GM12878 (cell line): ENCODE measurements around the gene GAD2.

Experiments used
- BACH1 ChIP-seq: fragments of 450-650 bp; IDR thresholded peaks from 2 replicates; pipeline ENCODE4 v1.6.1; 2017; ENCODE audit warnings: mild to moderate bottlenecking, borderline replicate concordance
- CREB1 ChIP-seq: IDR thresholded peaks from 2 replicates; pipeline ENCODE4 v1.6.1; 2012; ENCODE audit warnings: low read depth, mild to moderate bottlenecking, inconsistent platforms
- EGR1 ChIP-seq, 2 experiments: IDR thresholded peaks; 1 replicate in 1 of 2; 2 replicates in 1 of 2; pipeline ENCODE4 v1.6.1; 2011 to 2012; ENCODE audit warnings: low read depth in 2 of 2, low read length in 2 of 2, borderline replicate concordance in 1 of 2, mild to moderate bottlenecking in 1 of 2, moderate library complexity in 1 of 2
- EZH2 ChIP-seq: IDR thresholded peaks from 2 replicates; pipeline ENCODE4 v1.6.1; 2012; ENCODE audit warnings: low read depth, mild to moderate bottlenecking, control low read depth, inconsistent platforms, low read length, borderline replicate concordance; ENCODE audit not compliant: control insufficient read depth
- GATAD2B ChIP-seq: fragments of 450-650 bp; conservative IDR thresholded peaks from 2 replicates; pipeline ENCODE4 v1.6.1; 2017; ENCODE audit warnings: low read depth, mild to moderate bottlenecking, moderate library complexity
- JUND ChIP-seq: IDR thresholded peaks from 2 replicates; pipeline ENCODE4 v1.6.1; 2012; ENCODE audit warnings: low read depth, mild to moderate bottlenecking, low read length, improper control_type of control experiment, moderate library complexity
- SUZ12 ChIP-seq: fragments of 200-600 bp; sonication (generic); IDR thresholded peaks from one replicate; pipeline ENCODE4 v1.6.1; 2018; ENCODE audit warnings: antibody characterized with exemption, mild to moderate bottlenecking; ENCODE audit not compliant: unreplicated experiment
- TAF1 ChIP-seq: IDR thresholded peaks from 2 replicates; pipeline ENCODE4 v1.6.1; 2011; ENCODE audit warnings: mild to moderate bottlenecking, low read depth, low read length, borderline replicate concordance
- ZNF217 ChIP-seq: fragments of 450-650 bp; IDR thresholded peaks from 2 replicates; pipeline ENCODE4 v1.6.1; 2017; ENCODE audit warnings: antibody characterized with exemption, mild to moderate bottlenecking
- ZNF384 ChIP-seq: IDR thresholded peaks from 2 replicates; pipeline ENCODE4 v1.6.1; 2012; ENCODE audit warnings: low read depth, mild to moderate bottlenecking, low read length, improper control_type of control experiment, borderline replicate concordance
- TF ChIP-seq, protein P1 (sequence below): fragments of 450-650 bp; IDR thresholded peaks from 2 replicates; pipeline ENCODE4 v1.6.1; 2014; ENCODE audit warnings: mild to moderate bottlenecking
- TF ChIP-seq, protein P2 (sequence below): IDR thresholded peaks from 2 replicates; pipeline ENCODE4 v1.6.1; 2011; ENCODE audit warnings: borderline replicate concordance, low read depth, mild to moderate bottlenecking, moderate library complexity, mixed read lengths, low read length; ENCODE audit not compliant: insufficient read depth; ENCODE audit errors: extremely low read length
- TF ChIP-seq, protein P3 (sequence below): IDR thresholded peaks from 2 replicates; pipeline ENCODE4 v1.6.1; 2012; ENCODE audit warnings: low read length, inconsistent platforms
- TF ChIP-seq, protein P4 (sequence below), 3 experiments: IDR thresholded peaks in 2 of 3; conservative IDR thresholded peaks in 1 of 3; 2 replicates each; pipeline ENCODE4 v1.5.1; 2011; ENCODE audit warnings: low read depth in 3 of 3, low read length in 3 of 3, mild to moderate bottlenecking in 3 of 3, control low read depth in 2 of 3, moderate library complexity in 2 of 3, inconsistent platforms in 1 of 3, mixed read lengths in 1 of 3; ENCODE audit not compliant: control insufficient read depth in 2 of 3, insufficient read depth in 1 of 3; ENCODE audit errors: extremely low read depth in 1 of 3

DNA sequence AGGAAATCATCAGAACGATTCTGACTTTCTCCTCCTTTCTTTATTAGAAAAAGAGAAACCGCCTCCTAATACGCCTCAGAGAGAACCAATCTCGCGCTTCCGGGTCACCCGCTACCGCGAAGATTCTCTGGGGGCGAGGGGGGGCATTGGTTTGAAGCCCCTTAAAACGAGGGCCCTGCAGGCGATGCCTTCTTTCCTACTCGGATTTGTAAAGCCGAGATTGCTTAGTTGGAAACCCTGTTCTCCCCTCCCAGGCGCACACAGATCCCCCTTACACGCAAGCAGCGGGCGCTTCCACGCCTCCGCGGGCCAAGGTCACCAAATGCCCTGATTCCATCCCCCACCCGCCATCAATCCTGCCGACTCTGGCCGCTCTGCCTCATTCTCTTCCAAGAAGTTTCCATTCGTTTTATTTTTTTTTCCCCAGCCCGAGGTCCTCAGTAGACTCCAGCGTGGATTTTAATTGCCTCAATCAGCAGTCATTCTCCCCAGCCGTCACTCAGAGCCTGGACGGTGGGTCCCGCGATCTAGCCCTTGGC is 1.1 kb upstream of the GAD2 start:
- TF ChIP-seq EZH2 = no peak
- no peak for TF ChIP-seq JUND
- TF ChIP-seq GATAD2B = no peak
- TF ChIP-seq, protein P1, sequence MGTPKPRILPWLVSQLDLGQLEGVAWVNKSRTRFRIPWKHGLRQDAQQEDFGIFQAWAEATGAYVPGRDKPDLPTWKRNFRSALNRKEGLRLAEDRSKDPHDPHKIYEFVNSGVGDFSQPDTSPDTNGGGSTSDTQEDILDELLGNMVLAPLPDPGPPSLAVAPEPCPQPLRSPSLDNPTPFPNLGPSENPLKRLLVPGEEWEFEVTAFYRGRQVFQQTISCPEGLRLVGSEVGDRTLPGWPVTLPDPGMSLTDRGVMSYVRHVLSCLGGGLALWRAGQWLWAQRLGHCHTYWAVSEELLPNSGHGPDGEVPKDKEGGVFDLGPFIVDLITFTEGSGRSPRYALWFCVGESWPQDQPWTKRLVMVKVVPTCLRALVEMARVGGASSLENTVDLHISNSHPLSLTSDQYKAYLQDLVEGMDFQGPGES = no peak
- TF ChIP-seq SUZ12 = no peak
- no peak for TF ChIP-seq TAF1
- TF ChIP-seq EGR1 (IDR thresholded peaks at IDR 0.05; ENCODE audit: borderline replicate concordance in 1 of 2, low read depth in 2 of 2, low read length in 2 of 2) = no peak
- TF ChIP-seq, protein P2, sequence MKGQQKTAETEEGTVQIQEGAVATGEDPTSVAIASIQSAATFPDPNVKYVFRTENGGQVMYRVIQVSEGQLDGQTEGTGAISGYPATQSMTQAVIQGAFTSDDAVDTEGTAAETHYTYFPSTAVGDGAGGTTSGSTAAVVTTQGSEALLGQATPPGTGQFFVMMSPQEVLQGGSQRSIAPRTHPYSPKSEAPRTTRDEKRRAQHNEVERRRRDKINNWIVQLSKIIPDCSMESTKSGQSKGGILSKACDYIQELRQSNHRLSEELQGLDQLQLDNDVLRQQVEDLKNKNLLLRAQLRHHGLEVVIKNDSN = no peak
- no peak for TF ChIP-seq ZNF384
- TF ChIP-seq ZNF217 = no peak
- TF ChIP-seq, protein P3, sequence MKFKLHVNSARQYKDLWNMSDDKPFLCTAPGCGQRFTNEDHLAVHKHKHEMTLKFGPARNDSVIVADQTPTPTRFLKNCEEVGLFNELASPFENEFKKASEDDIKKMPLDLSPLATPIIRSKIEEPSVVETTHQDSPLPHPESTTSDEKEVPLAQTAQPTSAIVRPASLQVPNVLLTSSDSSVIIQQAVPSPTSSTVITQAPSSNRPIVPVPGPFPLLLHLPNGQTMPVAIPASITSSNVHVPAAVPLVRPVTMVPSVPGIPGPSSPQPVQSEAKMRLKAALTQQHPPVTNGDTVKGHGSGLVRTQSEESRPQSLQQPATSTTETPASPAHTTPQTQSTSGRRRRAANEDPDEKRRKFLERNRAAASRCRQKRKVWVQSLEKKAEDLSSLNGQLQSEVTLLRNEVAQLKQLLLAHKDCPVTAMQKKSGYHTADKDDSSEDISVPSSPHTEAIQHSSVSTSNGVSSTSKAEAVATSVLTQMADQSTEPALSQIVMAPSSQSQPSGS = no peak
- no peak for TF ChIP-seq BACH1
- no peak for TF ChIP-seq CREB1
- TF ChIP-seq, protein P4, sequence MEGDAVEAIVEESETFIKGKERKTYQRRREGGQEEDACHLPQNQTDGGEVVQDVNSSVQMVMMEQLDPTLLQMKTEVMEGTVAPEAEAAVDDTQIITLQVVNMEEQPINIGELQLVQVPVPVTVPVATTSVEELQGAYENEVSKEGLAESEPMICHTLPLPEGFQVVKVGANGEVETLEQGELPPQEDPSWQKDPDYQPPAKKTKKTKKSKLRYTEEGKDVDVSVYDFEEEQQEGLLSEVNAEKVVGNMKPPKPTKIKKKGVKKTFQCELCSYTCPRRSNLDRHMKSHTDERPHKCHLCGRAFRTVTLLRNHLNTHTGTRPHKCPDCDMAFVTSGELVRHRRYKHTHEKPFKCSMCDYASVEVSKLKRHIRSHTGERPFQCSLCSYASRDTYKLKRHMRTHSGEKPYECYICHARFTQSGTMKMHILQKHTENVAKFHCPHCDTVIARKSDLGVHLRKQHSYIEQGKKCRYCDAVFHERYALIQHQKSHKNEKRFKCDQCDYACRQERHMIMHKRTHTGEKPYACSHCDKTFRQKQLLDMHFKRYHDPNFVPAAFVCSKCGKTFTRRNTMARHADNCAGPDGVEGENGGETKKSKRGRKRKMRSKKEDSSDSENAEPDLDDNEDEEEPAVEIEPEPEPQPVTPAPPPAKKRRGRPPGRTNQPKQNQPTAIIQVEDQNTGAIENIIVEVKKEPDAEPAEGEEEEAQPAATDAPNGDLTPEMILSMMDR (IDR thresholded peaks at IDR 0.05 in 2 of 3, conservative IDR thresholded peaks at IDR 0.05 in 1 of 3; ENCODE audit: control insufficient read depth in 2 of 3, extremely low read depth in 1 of 3, insufficient read depth in 1 of 3, low read depth in 3 of 3, low read length in 3 of 3) = no peak
